Effector memory CD8-positive, alpha-beta T cell (primary cell): ENCODE measurements around the gene C1QTNF1.
A peak's percentile ranks its signal among the peaks of the same experiment; 100 is the strongest.

Experiments
- ATAC-seq: fragments of 150-1000 bp; cut with Tn5 transposase; replicated peaks from 2 replicates; pipeline ENCODE4 v1.10.0; 2021; ENCODE audit warnings: mild to moderate bottlenecking, moderate library complexity
- DNase-seq, 3 experiments: peaks; one replicate each; pipeline ENCODE4 v3.0.0; 2021
- H3K27ac Mint-ChIP-seq, 2 donors: one replicate each; pipeline ENCODE4 v1.8.0; 2022; ENCODE audit warnings: mild to moderate bottlenecking in 2 of 2, mixed read lengths in 2 of 2, moderate library complexity in 2 of 2
- H3K27me3 Mint-ChIP-seq, 2 donors: one replicate each; pipeline ENCODE4 v1.8.0; 2022; ENCODE audit warnings: mixed read lengths in 2 of 2
- H3K36me3 Mint-ChIP-seq: one replicate; pipeline ENCODE4 v1.8.0; 2022; ENCODE audit warnings: mild to moderate bottlenecking, moderate library complexity, mixed read lengths; ENCODE audit not compliant: insufficient read depth
- H3K4me1 Mint-ChIP-seq, 2 donors: one replicate each; pipeline ENCODE4 v1.8.0; 2022; ENCODE audit warnings: low read depth in 2 of 2, mixed read lengths in 2 of 2
- H3K4me3 Mint-ChIP-seq, 2 donors: one replicate each; pipeline ENCODE4 v1.8.0; 2022; ENCODE audit warnings: mild to moderate bottlenecking in 2 of 2, mixed read lengths in 2 of 2, moderate library complexity in 2 of 2
- H3K9me3 Mint-ChIP-seq, 2 donors: one replicate each; pipeline ENCODE4 v1.8.0; 2022; ENCODE audit warnings: mixed read lengths in 2 of 2

The C1QTNF1 gene

DNA sequence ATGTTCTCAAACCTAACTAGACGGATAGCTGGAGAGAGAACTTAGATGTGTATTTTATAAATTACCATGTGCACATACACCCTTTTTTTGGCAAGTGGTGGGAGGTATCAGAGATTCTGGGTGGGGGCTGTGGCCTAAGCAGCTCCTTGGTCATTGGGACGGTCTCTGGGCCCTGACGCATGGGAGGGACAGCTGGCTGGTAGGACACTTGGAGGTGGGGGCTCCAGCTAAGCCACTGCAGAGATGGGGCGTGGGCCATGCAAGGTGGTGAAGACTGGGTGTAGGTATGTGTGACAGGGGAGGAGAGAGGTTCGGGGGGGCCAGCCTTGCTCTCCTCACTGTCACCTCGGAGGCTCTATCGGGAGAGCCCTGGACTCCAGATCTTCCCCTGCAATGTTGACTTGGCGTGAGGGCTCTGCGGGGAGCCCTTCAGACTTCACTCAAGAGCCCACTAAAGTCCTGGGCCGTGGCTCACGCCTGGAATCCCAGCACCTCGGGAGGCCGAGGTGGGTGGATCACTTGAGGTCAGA is 17.1 kb downstream of the C1QTNF1 start:
- no peak overlapping the region for H3K4me3 Mint-ChIP-seq
- peaks cover 20 to 38% of the 10 kb centered on the region in 2 donors for H3K27me3 Mint-ChIP-seq
- DNase-seq (no peak), ATAC-seq (no peak)
- H3K4me1 Mint-ChIP-seq: peaks cover 0 to 10% of the 10 kb centered on the region in 2 donors
- peaks cover 5% of the 10 kb centered on the region for H3K36me3 Mint-ChIP-seq
- no peak overlapping the region for H3K27ac Mint-ChIP-seq
- no peaks in the 10 kb centered on the region for H3K9me3 Mint-ChIP-seq

- peaks cover 20 to 42% of the 10 kb centered on the region in 2 donors for H3K27me3 Mint-ChIP-seq
- no peaks in the 10 kb centered on the region for H3K9me3 Mint-ChIP-seq
- H3K36me3 Mint-ChIP-seq: peaks cover 5% of the 10 kb centered on the region
- ATAC-seq (no peak), DNase-seq (no peak)
- no peak overlapping the region for H3K27ac Mint-ChIP-seq
- H3K4me3 Mint-ChIP-seq: no peak overlapping the region
- peaks cover 0 to 10% of the 10 kb centered on the region in 2 donors for H3K4me1 Mint-ChIP-seq
These were observed 17.9 kb downstream of the C1QTNF1 start for GRCh38 chr17:79041723-79042420.

GRCh38 chr17:79042421-79043190 is 18.6 kb downstream of the C1QTNF1 start:
- DNase-seq: peak; percentile 63 to 70 (median 65)
- H3K27me3 Mint-ChIP-seq: peaks cover 20 to 42% of the 10 kb centered on the region in 2 donors
- peaks cover 0 to 10% of the 10 kb centered on the region in 2 donors for H3K4me1 Mint-ChIP-seq
- ATAC-seq: peak; percentile 68
- no peak overlapping the region for H3K27ac Mint-ChIP-seq
- H3K9me3 Mint-ChIP-seq: no peaks in the 10 kb centered on the region
- peaks cover 5% of the 10 kb centered on the region for H3K36me3 Mint-ChIP-seq
- H3K4me3 Mint-ChIP-seq: no peak overlapping the region

DNA sequence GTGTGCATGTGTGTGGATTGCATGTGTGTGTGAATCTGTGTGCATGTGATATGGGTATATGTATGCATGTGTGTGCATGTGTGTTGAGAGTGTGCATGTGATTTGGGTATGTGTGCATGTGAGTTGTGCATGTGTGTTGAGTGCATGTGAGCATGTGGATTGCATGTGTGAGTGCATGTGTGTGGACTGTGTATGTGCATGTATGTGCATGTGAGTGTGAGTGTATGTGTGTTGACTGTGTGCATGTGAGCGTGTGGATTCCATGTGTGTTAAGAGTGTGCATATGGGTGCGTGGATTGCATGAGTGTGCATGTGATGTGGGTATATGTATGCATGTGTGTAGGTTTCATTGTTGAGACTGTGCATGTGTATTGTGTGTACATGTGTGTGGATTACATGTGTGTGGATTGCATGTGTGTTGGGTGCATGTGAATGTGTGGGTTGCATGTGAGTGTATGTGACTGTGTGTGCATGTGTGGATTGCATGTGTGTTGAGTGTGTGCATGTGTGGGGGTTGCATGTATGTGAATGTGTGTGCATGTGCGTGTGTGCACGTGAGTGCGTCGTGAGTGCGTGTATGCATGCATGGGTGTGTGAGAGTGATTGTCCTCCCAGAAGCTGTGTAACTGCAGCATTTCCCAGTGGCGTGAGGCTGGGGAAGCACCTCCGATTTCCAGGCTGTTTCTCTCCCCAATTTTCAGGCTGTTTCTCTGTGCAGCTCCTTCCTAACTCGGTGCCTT is 19.4 kb downstream of the C1QTNF1 start:
- ATAC-seq (no peak), DNase-seq (no peak)
- no peaks in the 10 kb centered on the region for H3K9me3 Mint-ChIP-seq

GRCh38 chr17:79043931-79044320 is 20.0 kb downstream of the C1QTNF1 start:
- Mint-ChIP-seq H3K27ac (no peak overlapping the region), H3K36me3 (peaks cover 5% of the 10 kb centered on the region), H3K4me1 (peaks cover 0 to 10% of the 10 kb centered on the region in 2 donors), H3K4me3 (no peak overlapping the region), H3K27me3 (peaks cover 20 to 53% of the 10 kb centered on the region in 2 donors), H3K9me3 (no peaks in the 10 kb centered on the region)
- ATAC-seq: no peak
- DNase-seq: no peak

More for the DNA sequence above, 19.4 kb downstream of the C1QTNF1 start:
- Mint-ChIP-seq H3K27ac (no peak overlapping the region), H3K4me1 (peaks cover 0 to 10% of the 10 kb centered on the region in 2 donors), H3K4me3 (no peak overlapping the region), H3K36me3 (peaks cover 5% of the 10 kb centered on the region), H3K27me3 (peaks cover 20 to 49% of the 10 kb centered on the region in 2 donors)

- H3K4me1 Mint-ChIP-seq: peaks cover 0 to 10% of the 10 kb centered on the region in 2 donors
- no peak overlapping the region for H3K27ac Mint-ChIP-seq
- no peak overlapping the region for H3K4me3 Mint-ChIP-seq
- H3K36me3 Mint-ChIP-seq: peaks cover 6% of the 10 kb centered on the region
- no peak for ATAC-seq
- DNase-seq: no peak
- H3K27me3 Mint-ChIP-seq: peaks cover 24 to 59% of the 10 kb centered on the region in 2 donors
- H3K9me3 Mint-ChIP-seq: no peaks in the 10 kb centered on the region
These were observed 20.5 kb downstream of the C1QTNF1 start for GRCh38 chr17:79044462-79044861.

GRCh38 chr17:79045001-79045729 is 21.2 kb downstream of the C1QTNF1 start:
- no peak overlapping the region for H3K27ac Mint-ChIP-seq
- H3K4me3 Mint-ChIP-seq: no peak overlapping the region

DNA sequence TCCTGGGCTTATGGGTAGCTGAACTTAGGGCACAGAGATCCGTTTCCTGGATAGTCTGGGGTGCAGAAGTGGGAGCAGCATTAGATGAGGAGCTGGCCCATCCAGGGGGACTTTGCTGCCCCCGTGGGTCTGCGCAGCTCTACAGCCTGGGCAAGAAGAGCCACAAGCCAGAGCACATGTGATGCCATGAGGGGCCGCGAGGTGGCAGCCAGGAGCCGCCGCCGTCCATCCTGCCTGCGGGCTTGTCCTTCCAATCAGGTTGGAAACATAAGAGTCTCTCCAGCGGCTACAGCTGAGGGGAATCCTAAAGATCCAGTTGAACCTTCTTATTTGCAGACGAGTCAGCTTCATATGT is 21.9 kb downstream of the C1QTNF1 start:
- peaks cover 8% of the 10 kb centered on the region for H3K36me3 Mint-ChIP-seq
- H3K9me3 Mint-ChIP-seq: no peaks in the 10 kb centered on the region
- no peak overlapping the region for H3K27ac Mint-ChIP-seq
- no peak overlapping the region for H3K4me3 Mint-ChIP-seq
- ATAC-seq: peak; percentile 86
- H3K4me1 Mint-ChIP-seq: peaks cover 0 to 10% of the 10 kb centered on the region in 2 donors
- peak; percentile 48 to 65 (median 56) for DNase-seq
- peaks cover 33 to 72% of the 10 kb centered on the region in 2 donors for H3K27me3 Mint-ChIP-seq

More at GRCh38 chr17:79045001-79045729, 21.2 kb downstream of the C1QTNF1 start:
- ATAC-seq (no peak), DNase-seq (no peak)
- H3K27me3 Mint-ChIP-seq: peaks cover 30 to 66% of the 10 kb centered on the region in 2 donors
- H3K36me3 Mint-ChIP-seq: peaks cover 8% of the 10 kb centered on the region
- H3K4me1 Mint-ChIP-seq: peaks cover 0 to 10% of the 10 kb centered on the region in 2 donors
- H3K9me3 Mint-ChIP-seq: no peaks in the 10 kb centered on the region

DNA sequence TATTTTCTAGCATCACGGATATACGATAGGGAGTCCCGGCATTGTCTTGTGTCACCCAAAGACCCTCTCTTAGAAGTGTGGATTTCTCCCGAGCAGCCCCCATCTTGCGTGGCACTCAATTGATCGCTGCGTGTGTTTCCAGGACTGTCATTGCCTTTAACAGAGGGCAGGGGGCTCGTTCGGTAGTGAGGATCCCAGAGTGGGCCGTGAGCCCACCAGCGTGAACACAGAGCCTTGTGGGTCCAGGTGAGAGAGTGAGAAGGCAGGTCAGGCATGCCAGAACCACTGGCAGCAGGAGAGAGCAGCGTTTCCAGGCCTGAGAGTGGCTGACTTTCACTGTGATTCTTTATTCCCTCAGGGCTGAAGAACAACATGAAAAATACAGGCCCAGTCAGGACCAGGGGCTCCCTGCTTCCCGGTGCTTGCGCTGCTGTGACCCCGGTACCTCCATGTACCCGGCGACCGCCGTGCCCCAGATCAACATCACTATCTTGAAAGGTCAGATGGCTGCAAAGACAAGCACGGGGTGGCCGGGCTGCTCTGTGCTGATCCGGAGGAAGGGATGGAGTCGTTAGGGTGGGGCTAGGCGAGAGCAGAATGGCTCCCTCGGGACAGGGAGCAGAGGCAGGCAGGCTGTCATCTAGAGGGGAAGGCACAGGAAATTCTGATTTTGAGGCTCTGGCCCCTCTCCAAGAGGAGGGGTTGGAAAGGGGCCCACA is 22.4 kb downstream of the C1QTNF1 start:
- peaks cover 0 to 10% of the 10 kb centered on the region in 2 donors for H3K4me1 Mint-ChIP-seq
- H3K27me3 Mint-ChIP-seq: peaks cover 38 to 78% of the 10 kb centered on the region in 2 donors
- peaks cover 8% of the 10 kb centered on the region for H3K36me3 Mint-ChIP-seq
- ATAC-seq: no peak
- H3K9me3 Mint-ChIP-seq: no peaks in the 10 kb centered on the region
- H3K4me3 Mint-ChIP-seq: no peak overlapping the region
- H3K27ac Mint-ChIP-seq: no peak overlapping the region
- no peak for DNase-seq

- H3K4me1 Mint-ChIP-seq: peaks cover 0 to 10% of the 10 kb centered on the region in 2 donors
These were observed 22.9 kb downstream of the C1QTNF1 start for GRCh38 chr17:79046916-79047280.

DNA sequence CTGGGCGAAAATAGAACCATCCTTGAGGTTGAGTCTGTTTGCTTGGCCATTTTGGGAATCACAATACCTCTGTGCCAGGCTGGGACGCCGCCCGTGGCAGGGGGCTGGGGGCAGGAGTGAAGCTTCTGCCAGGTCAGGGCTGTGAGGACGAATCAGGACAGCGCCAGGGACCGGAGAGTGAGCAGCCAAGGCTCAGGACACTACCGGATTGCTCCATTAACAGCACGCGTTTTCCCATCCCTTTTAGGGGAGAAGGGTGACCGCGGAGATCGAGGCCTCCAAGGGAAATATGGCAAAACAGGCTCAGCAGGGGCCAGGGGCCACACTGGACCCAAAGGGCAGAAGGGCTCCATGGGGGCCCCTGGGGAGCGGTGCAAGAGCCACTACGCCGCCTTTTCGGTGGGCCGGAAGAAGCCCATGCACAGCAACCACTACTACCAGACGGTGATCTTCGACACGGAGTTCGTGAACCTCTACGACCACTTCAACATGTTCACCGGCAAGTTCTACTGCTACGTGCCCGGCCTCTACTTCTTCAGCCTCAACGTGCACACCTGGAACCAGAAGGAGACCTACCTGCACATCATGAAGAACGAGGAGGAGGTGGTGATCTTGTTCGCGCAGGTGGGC is 23.4 kb downstream of the C1QTNF1 start:
- Mint-ChIP-seq H3K4me1 (peaks cover 0 to 9% of the 10 kb centered on the region in 2 donors), H3K27ac (no peak overlapping the region), H3K9me3 (no peaks in the 10 kb centered on the region), H3K27me3 (peaks cover 45 to 79% of the 10 kb centered on the region in 2 donors), H3K36me3 (peaks cover 8% of the 10 kb centered on the region), H3K4me3 (no peak overlapping the region)
- DNase-seq (no peak), ATAC-seq (no peak)

More at GRCh38 chr17:79046916-79047280, 22.9 kb downstream of the C1QTNF1 start:
- H3K9me3 Mint-ChIP-seq: no peaks in the 10 kb centered on the region
- no peak overlapping the region for H3K4me3 Mint-ChIP-seq
- no peak for ATAC-seq
- peaks cover 40 to 79% of the 10 kb centered on the region in 2 donors for H3K27me3 Mint-ChIP-seq
- H3K27ac Mint-ChIP-seq: no peak overlapping the region
- H3K36me3 Mint-ChIP-seq: peaks cover 8% of the 10 kb centered on the region
- no peak for DNase-seq
